K562 (cell line): ENCODE results near the gene CASP9. TPM values are rescaled to one million over a fixed set of nuclear protein-coding genes. Genes with fewer than 3 reads are reported as not detected.

ENCODE experiments used
- ATAC-seq: fragments of 200-7000 bp; cut with Tn5 transposase; 3 replicates; pipeline ENCODE4 v1.9.1; 2020; ENCODE audit warnings: moderate library complexity
- BruUV-seq: library from RNA; stranded (reverse); fragments of 400-500 nt; replicated peaks from 2 replicates; lab custom pipeline; 2021; lab: Mats Ljungman, UMichigan
- CTCF ChIA-PET: fragments of 300-600 bp; formaldehyde crosslinking; extraction: SDS; loops from one replicate; lab custom pipeline; 2021; ENCODE audit warnings: low intra/inter-chr PET ratio; lab: Yijun Ruan, JAX
- POLR2A ChIA-PET: fragments of 300-600, 350-650 bp; sonication (Branson Sonifier 250); formaldehyde crosslinking; extraction: SDS; loops from one replicate; lab custom pipeline; 2021; ENCODE audit warnings: antibody characterized with exemption, inconsistent platforms; lab: Yijun Ruan, JAX
- DNase-seq, 4 experiments: peaks; one replicate each; pipeline versions ENCODE4 v3.0.0 to v3.0.0-alpha.2; 2011 to 2018; ENCODE audit warnings: low spot score in 3 of 4, mixed read lengths in 3 of 4; ENCODE audit errors: extremely low read depth in 1 of 4
- FAIRE-seq: peaks from 2 replicates; lab custom pipeline; 2011; peaks lifted over from hg19 to GRCh38; lab: Jason Lieb, UNC
- H2AFZ ChIP-seq: 2 replicates; pipeline ENCODE4 v1.6.0; 2011; ENCODE audit warnings: low read depth, low read length, control low read depth, inconsistent platforms
- H3K27ac ChIP-seq: fragments of 200-600 bp; 3 replicates; pipeline ENCODE4 v1.8.0; 2011; ENCODE audit warnings: low read depth, mild to moderate bottlenecking, control low read depth, inconsistent platforms, low read length, moderate library complexity, mixed read lengths; ENCODE audit errors: extremely low read depth
- H3K27me3 ChIP-seq, 2 experiments: fragments of 300-600 bp in 1 of 2; 2 replicates in 1 of 2; 3 replicates in 1 of 2; pipeline versions ENCODE4 v1.6.0 to v1.8.0; 2011; ENCODE audit warnings: inconsistent platforms in 2 of 2, low read length in 2 of 2, mild to moderate bottlenecking in 1 of 2, mixed read lengths in 1 of 2, moderate library complexity in 1 of 2; ENCODE audit not compliant: control insufficient read depth in 2 of 2, insufficient read depth in 2 of 2
- H3K36me3 ChIP-seq: fragments of 300-600 bp; 3 replicates; pipeline ENCODE4 v1.8.0; 2011; ENCODE audit warnings: mild to moderate bottlenecking, low read length, inconsistent platforms; ENCODE audit not compliant: control insufficient read depth, insufficient read depth
- H3K4me1 ChIP-seq, 2 experiments: fragments of 200-600 bp in 1 of 2; replicated peaks in 1 of 2; 2 replicates in 1 of 2; 3 replicates in 1 of 2; pipeline versions ENCODE4 v1.5.1 to v1.8.0; 2011; ENCODE audit warnings: inconsistent platforms in 2 of 2, low read length in 2 of 2, mild to moderate bottlenecking in 1 of 2, mixed read lengths in 1 of 2, moderate library complexity in 1 of 2; ENCODE audit not compliant: control insufficient read depth in 2 of 2, insufficient read depth in 2 of 2
- H3K4me2 ChIP-seq: 2 replicates; pipeline ENCODE4 v1.6.1; 2011; ENCODE audit warnings: low read length, control low read depth, inconsistent platforms, mixed read lengths; ENCODE audit not compliant: insufficient read depth
- H3K4me3 ChIP-seq: fragments of 200-600 bp; sonication (generic), shearing (Covaris generic); 2 replicates; pipeline ENCODE4 v1.5.1; 2016; ENCODE audit warnings: control low read depth, inconsistent platforms
- H3K79me2 ChIP-seq: fragments of 200-600 bp; 3 replicates; pipeline ENCODE4 v1.8.0; 2011; ENCODE audit warnings: low read length, inconsistent platforms; ENCODE audit not compliant: control insufficient read depth, insufficient read depth
- H3K9ac ChIP-seq, 2 experiments: 2 replicates each; pipeline versions ENCODE4 v1.6.0 to v1.6.1; 2011; ENCODE audit warnings: low read depth in 2 of 2, low read length in 2 of 2, control low read depth in 1 of 2, inconsistent platforms in 1 of 2, mild to moderate bottlenecking in 1 of 2, mixed read lengths in 1 of 2; ENCODE audit not compliant: insufficient read depth in 1 of 2
- H3K9me1 ChIP-seq: one replicate; pipeline ENCODE4 v1.6.0; 2011; ENCODE audit warnings: inconsistent platforms, mild to moderate bottlenecking, low read length, moderate library complexity; ENCODE audit not compliant: control insufficient read depth, insufficient read depth
- H3K9me3 ChIP-seq: replicated peaks from 2 replicates; pipeline ENCODE4 v1.5.1; 2011; ENCODE audit warnings: low read depth, low read length, inconsistent platforms; ENCODE audit not compliant: control insufficient read depth, insufficient read depth
- H4K20me1 ChIP-seq: replicated peaks from 2 replicates; pipeline ENCODE4 v1.6.1; 2011; ENCODE audit warnings: low read length, inconsistent platforms, mixed read lengths; ENCODE audit not compliant: control insufficient read depth, insufficient read depth
- CBX1 ChIP-seq: sonication (generic); IDR thresholded peaks from 2 replicates; pipeline ENCODE4 v1.6.1; 2016; ENCODE audit warnings: antibody characterized with exemption, low read depth, mild to moderate bottlenecking
- EHMT2 ChIP-seq: fragments of 450-650 bp; IDR thresholded peaks from 2 replicates; pipeline ENCODE4 v1.6.1; 2018; ENCODE audit warnings: antibody characterized with exemption
- ELF4 ChIP-seq: fragments of 450-650 bp; formaldehyde crosslinking; IDR thresholded peaks from 2 replicates; pipeline ENCODE4 v1.4.0; 2022; ENCODE audit warnings: missing genetic modification characterization
- FOXP1 ChIP-seq: sonication (generic); formaldehyde crosslinking; IDR thresholded peaks from 2 replicates; pipeline ENCODE4 v1.8.0; 2022; ENCODE audit warnings: mild to moderate bottlenecking, missing genetic modification reagents
- IRF9 ChIP-seq: fragments of 450-650 bp; IDR thresholded peaks from 2 replicates; pipeline ENCODE4 v1.6.1; 2016; ENCODE audit warnings: missing biosample characterization, missing genetic modification characterization
- RBM22 ChIP-seq: fragments of 200-400 bp; formaldehyde crosslinking; IDR thresholded peaks from 2 replicates; pipeline ENCODE4 v1.6.1; 2018; ENCODE audit warnings: low read length, low read depth; ENCODE audit not compliant: poor library complexity, severe bottlenecking
- TAF1 ChIP-seq: IDR thresholded peaks from 2 replicates; pipeline ENCODE4 v1.6.1; 2011; ENCODE audit warnings: mild to moderate bottlenecking, low read length, moderate library complexity; ENCODE audit not compliant: insufficient read depth, control insufficient read depth, severe bottlenecking; ENCODE audit errors: extremely low read depth
- TCF3 ChIP-seq: sonication (generic); formaldehyde crosslinking; IDR thresholded peaks from 2 replicates; pipeline ENCODE4 v1.4.0; 2020; ENCODE audit warnings: mild to moderate bottlenecking, missing genetic modification reagents
- TFAP4 ChIP-seq: sonication (generic); formaldehyde crosslinking; IDR thresholded peaks from 2 replicates; pipeline ENCODE4 v1.8.0; 2022; ENCODE audit warnings: missing genetic modification reagents, mild to moderate bottlenecking, moderate library complexity, borderline replicate concordance
- ZFX ChIP-seq: sonication (generic); formaldehyde crosslinking; IDR thresholded peaks from 2 replicates; pipeline ENCODE4 v1.8.0; 2022; ENCODE audit warnings: mild to moderate bottlenecking, missing genetic modification reagents, moderate library complexity
- ZKSCAN1 ChIP-seq: fragments of 150-350 bp; IDR thresholded peaks from 2 replicates; pipeline ENCODE4 v1.6.1; 2016; ENCODE audit warnings: low read depth, low read length
- ZNF699 ChIP-seq: fragments of 250-450 bp; sonication (Bioruptor Pico); IDR thresholded peaks from 2 replicates; pipeline ENCODE4 v1.8.0; 2021; ENCODE audit warnings: mild to moderate bottlenecking, moderate library complexity; ENCODE audit not compliant: insufficient replicate concordance
- WGBS: fragments of 100-300 bp; shearing (Covaris generic); methylation state at CpG from one replicate; pipeline ENCODE4 v1.1.6; 2016; ENCODE audit warnings: low coverage, mixed read lengths; ENCODE audit not compliant: insufficient coverage; ENCODE audit errors: missing lambda C conversion rate; 5-methylcytosine and 5-hydroxymethylcytosine counted together
- in situ Hi-C: fragments of 300-500 bp; cut with MboI; formaldehyde crosslinking; loops from 4 replicates; pipeline ENCODE4 v1.15.0; 2018; ENCODE audit warnings: inconsistent platforms, mixed read lengths
- intact Hi-C: fragments of 100-400 bp; cut with micrococcal nuclease; formaldehyde crosslinking; loops from 2 replicates; pipeline ENCODE4 v1.14.2; 2022
- polyA plus RNA-seq, 8 experiments: library from polyadenylated mRNA; depleted of rRNA in 4 of 8; stranded (reverse) in 5 of 8; unstranded in 3 of 8; fragments of >200 nt; fragmentation: Nextera tagmentation in 2 of 8; fragmentation: Illumina TruSeq in 1 of 8; extraction: Ambion mirVana in 2 of 8; extraction: Trizol in 1 of 8; gene quantifications; 2 replicates each; pipeline versions ENCODE4 v1.2.1 to v1.2.3, GENCODE V29; 2011 to 2014; ENCODE audit warnings: inconsistent platforms in 1 of 8, missing spikeins in 1 of 8
- total RNA-seq, 7 experiments: library from RNA; depleted of rRNA in 6 of 7; stranded (reverse); fragments of >200 nt in 6 of 7; fragmentation: Illumina TruSeq in 2 of 7; extraction: Trizol in 2 of 7; gene quantifications; 2 replicates each; pipeline versions ENCODE4 v1.2.1 to v1.2.3, GENCODE V29; 2011 to 2021; ENCODE audit warnings: low replicate concordance in 1 of 7
- TF ChIP-seq, protein P1 (sequence below), 2 experiments: fragments of 450-650 bp in 1 of 2; sonication (generic) in 1 of 2; formaldehyde crosslinking; conservative IDR thresholded peaks; 2 replicates each; pipeline versions ENCODE4 v1.4.0 to v1.8.1; 2020 to 2022; ENCODE audit warnings: mild to moderate bottlenecking in 1 of 2, missing genetic modification reagents in 1 of 2

CASP9 gene
- total and polyA plus RNA-seq, 9 of the 15 experiments (the other 6 are each of a cell fraction or from before 2014, with no cell fraction given), result 10.8 to 54.1 (median 30.7) TPM

DNA sequence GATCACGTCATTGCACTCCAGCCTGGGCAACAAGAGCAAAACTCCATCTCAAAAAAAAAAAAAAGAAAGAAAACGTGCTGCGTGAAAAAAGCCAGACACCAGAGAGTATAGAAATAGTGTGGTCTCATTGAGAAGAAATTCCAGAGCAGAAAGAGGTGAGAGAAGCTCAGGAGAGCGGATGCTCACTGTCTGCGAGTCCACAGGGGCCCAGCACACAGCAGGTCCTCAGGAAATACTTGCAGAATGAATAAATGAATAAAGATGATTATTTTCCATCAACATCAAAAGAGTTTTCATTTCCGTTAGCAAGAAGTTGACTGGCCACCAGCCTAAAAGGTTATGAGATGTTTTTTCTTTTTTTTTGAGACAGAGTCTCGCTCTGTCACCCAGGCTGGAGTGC, 14.4 kb downstream of the CASP9 start (continued):
- TF ChIP-seq IRF9 (tag) (no peak), ZFX (CRISPR knock-in tag) (no peak), TFAP4 (CRISPR knock-in tag) (no peak), ELF4 (no peak), RBM22 (no peak), ZKSCAN1 (no peak), EHMT2 (no peak), FOXP1 (no peak)

- no peak for DNase-seq
- no peak overlapping the region for H3K4me3 ChIP-seq
- intact Hi-C loops (no loop called here), in situ Hi-C loops (no loop called here)
- ATAC-seq, result no peak; the same call in 1 of the 3 replicates
- H3K36me3 ChIP-seq, result peaks cover 55% of the 10 kb centered on the region; the same call in 2 of the 3 replicates
- POLR2A ChIA-PET, result interaction anchor here (0.7 to 1.4 kb wide), 3 partner anchors 9 to 96 kb away, joined by 3 to 4 read pairs (median 3); no protein-coding TSS in a partner anchor
- H3K4me2 ChIP-seq, result no peak overlapping the region
- WGBS, result 69% methylated on average over 12 of the region's 12 CpGs
- CTCF ChIA-PET, result no interaction called here
- no peaks in the 10 kb centered on the region; the same call in 1 of the 2 replicates for H4K20me1 ChIP-seq
- H3K27ac ChIP-seq, result no peak overlapping the region
- H3K9me3 ChIP-seq, result no peaks in the 10 kb centered on the region
- no peaks in the 10 kb centered on the region for H3K9me1 ChIP-seq
- peaks cover 4% of the 10 kb centered on the region in 2 experiments; a peak in 3 of 5 replicates for H3K4me1 ChIP-seq
- no peak overlapping the region for H2AFZ ChIP-seq
- BruUV-seq, result no TSS peak
- no peak overlapping the region for H3K9ac ChIP-seq
- no peaks in the 10 kb centered on the region for H3K27me3 ChIP-seq
- peaks cover 3% of the 10 kb centered on the region; the same call in 2 of the 3 replicates for H3K79me2 ChIP-seq
- peak; percentile 44 for FAIRE-seq
- TF ChIP-seq ZNF699, result no peak
- TF ChIP-seq TCF3 (CRISPR knock-in tag), result peak; percentile 22; the same call in 1 of the 2 replicates
- TF ChIP-seq CBX1, result no peak
- TF ChIP-seq, protein P1, sequence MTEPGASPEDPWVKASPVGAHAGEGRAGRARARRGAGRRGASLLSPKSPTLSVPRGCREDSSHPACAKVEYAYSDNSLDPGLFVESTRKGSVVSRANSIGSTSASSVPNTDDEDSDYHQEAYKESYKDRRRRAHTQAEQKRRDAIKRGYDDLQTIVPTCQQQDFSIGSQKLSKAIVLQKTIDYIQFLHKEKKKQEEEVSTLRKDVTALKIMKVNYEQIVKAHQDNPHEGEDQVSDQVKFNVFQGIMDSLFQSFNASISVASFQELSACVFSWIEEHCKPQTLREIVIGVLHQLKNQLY (CRISPR knock-in tag; conservative IDR thresholded peaks at IDR 0.05), result no peak
- no peak for TF ChIP-seq TAF1
These were observed 15.1 kb downstream of the CASP9 start for GRCh38 chr1:15508700-15509487.
